Thyroid gland (tissue), 4 donors: Measurements from ENCODE around the gene ABTB2. TPM values are rescaled to one million over a fixed set of nuclear protein-coding genes. Genes with fewer than 3 reads are reported as not detected.
A peak's percentile ranks its signal among the peaks of the same experiment; 100 is the strongest.

Experiments
- DNase-seq, 2 donors: peaks; one replicate each; pipeline ENCODE4 v3.0.0-alpha.2; 2019
- H3K27ac ChIP-seq, 3 donors: fragments of 200-600 bp; sonication (generic); 1 replicate in 2 of 3; 2 replicates in 1 of 3; pipeline ENCODE4 v1.5.1; 2016 to 2019; ENCODE audit warnings: mild to moderate bottlenecking in 1 of 3, moderate library complexity in 1 of 3
- H3K27me3 ChIP-seq: fragments of 200-600 bp; sonication (generic); one replicate; pipeline ENCODE4 v1.5.1; 2019
- H3K36me3 ChIP-seq, 2 donors: fragments of 200-600 bp; sonication (generic); one replicate each; pipeline ENCODE4 v1.5.1; 2016 to 2019
- H3K4me1 ChIP-seq, 2 donors: fragments of 200-600 bp; sonication (generic); one replicate each; pipeline ENCODE4 v1.5.1; 2017 to 2019
- H3K4me3 ChIP-seq, 3 donors: fragments of 200-600 bp; sonication (generic); replicated peaks in 1 of 3; 1 replicate in 2 of 3; 2 replicates in 1 of 3; pipeline ENCODE4 v1.5.1; 2016; ENCODE audit warnings: mild to moderate bottlenecking in 1 of 3
- H3K9me3 ChIP-seq: fragments of 200-600 bp; sonication (generic); one replicate; pipeline ENCODE4 v1.5.1; 2017
- CTCF ChIP-seq, 6 experiments: fragments of 200-600 bp in 3 of 6; fragments of 450-650 bp in 3 of 6; sonication (generic) in 3 of 6; IDR thresholded peaks; one replicate each; pipeline ENCODE4 v1.5.1; 2016 to 2019; ENCODE audit warnings: antibody characterized with exemption in 6 of 6, mild to moderate bottlenecking in 2 of 6, inconsistent platforms in 1 of 6, moderate library complexity in 1 of 6
- POLR2A ChIP-seq, 2 donors: fragments of 450-650 bp; IDR thresholded peaks; one replicate each; pipeline ENCODE4 v1.6.1; 2017; ENCODE audit warnings: antibody characterized with exemption in 2 of 2, mild to moderate bottlenecking in 2 of 2, moderate library complexity in 1 of 2
- WGBS, 2 donors: methylation state at CpG; one replicate each; pipeline ENCODE4 v1.1.5; 2017; 5-methylcytosine and 5-hydroxymethylcytosine counted together
- intact Hi-C: fragments of 100-400 bp; cut with DNase I; formaldehyde crosslinking; loops from one replicate; pipeline ENCODE4 v1.15.1; 2023
- total RNA-seq, 4 donors: library from RNA; depleted of rRNA; stranded (reverse); fragments of >200 nt; gene quantifications; one replicate each; pipeline ENCODE4 v1.2.3, GENCODE V29; 2016

The ABTB2 gene
- total RNA-seq, 4 donors from 2014 or later, result 1.2 to 5.0 (median 3.3) TPM

DNA sequence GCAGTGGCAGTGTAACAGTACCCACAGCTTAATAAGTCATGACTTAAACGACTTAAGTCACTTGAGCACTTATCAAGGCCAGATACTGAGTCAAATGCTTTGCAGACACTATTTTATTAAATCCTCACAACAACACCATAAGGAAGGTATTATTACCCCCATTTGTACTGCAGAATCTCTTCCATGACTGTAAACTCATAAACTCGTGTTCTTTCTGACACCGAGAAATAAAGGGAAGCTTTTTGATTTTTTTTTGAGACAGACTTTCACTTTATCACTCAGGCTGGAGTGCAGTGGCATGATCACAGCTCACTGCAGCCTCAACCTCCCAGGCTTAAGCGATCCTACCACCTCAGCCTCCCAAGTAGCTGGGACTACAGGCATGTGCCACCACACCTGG lies 103.8 kb downstream of the ABTB2 start:
- no peak for DNase-seq
- H3K9me3 ChIP-seq, result no peaks in the 10 kb centered on the region
- no peaks in the 10 kb centered on the region for H3K36me3 ChIP-seq
- no peak for TF ChIP-seq CTCF (IDR thresholded peaks at IDR 0.05)
- TF ChIP-seq POLR2A (IDR thresholded peaks at IDR 0.05), result no peak
- H3K27ac ChIP-seq, result no peak overlapping the region
- no peaks in the 10 kb centered on the region for H3K27me3 ChIP-seq
- no peak overlapping the region for H3K4me3 ChIP-seq
- H3K4me1 ChIP-seq, result peaks cover 0 to 11% of the 10 kb centered on the region in 2 donors
- intact Hi-C loops, result no loop called here
- WGBS, 2 donors, result 80 to 86% methylated on average over 4 of the region's 4 CpGs

DNA sequence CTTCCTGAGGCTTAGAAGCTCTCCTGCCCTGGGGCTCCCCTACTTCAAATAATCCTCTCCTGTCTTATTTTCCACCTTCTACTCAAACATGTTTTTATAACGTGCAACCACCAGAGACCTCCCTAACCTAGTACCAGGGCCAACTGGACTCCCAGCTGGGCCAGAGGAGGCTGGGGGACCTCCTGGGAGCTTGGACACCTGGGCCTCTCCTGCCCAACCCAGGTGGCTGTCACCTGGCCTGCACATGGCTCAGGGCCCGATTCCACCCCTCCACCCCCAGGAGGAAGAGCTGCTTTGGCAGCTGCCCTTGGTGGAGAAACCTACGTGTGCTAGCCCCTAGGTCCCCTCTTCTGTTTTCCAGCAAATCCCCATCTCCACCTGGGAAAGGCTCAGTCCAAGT lies 105.2 kb downstream of the ABTB2 start:
- Histone ChIP-seq H3K9me3 (no peaks in the 10 kb centered on the region), H3K27ac (no peak overlapping the region), H3K27me3 (no peaks in the 10 kb centered on the region), H3K4me1 (peaks cover 0 to 11% of the 10 kb centered on the region in 2 donors), H3K4me3 (no peak overlapping the region), H3K36me3 (no peaks in the 10 kb centered on the region)
- no peak for DNase-seq
- no peak for TF ChIP-seq CTCF (IDR thresholded peaks at IDR 0.05)
- no peak for TF ChIP-seq POLR2A (IDR thresholded peaks at IDR 0.05)
- 76 to 93% methylated on average over 2 to 3 of the region's 3 CpGs for WGBS, 2 donors
- intact Hi-C loops, result no loop called here

GRCh38 chr11:34252015-34252414 lies 105.8 kb downstream of the ABTB2 start:
- intact Hi-C loops, result no loop called here
- DNase-seq, result no peak

DNA sequence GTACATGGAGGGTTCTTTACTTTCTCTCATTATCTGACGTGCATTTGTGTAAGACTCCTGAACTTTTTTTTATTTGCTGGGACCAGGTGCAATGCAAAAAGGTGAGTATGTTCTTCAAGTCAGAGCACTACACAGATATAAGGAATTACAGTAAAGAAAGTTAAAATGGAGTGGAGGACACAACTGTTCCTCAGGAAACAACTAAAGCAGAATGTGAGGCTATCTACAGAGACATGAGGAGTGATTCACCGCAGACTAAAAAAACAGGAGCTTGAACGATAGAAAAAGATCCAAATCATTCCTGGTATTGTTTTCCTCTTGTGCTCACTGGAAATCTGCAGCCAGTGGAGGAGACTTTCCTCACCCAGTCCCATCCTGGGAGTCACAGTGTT lies 106.2 kb downstream of the ABTB2 start:
- 42 to 51% methylated on average over 3 of the region's 3 CpGs for WGBS, 2 donors
- Histone ChIP-seq H3K4me3 (no peak overlapping the region), H3K4me1 (peaks cover 0 to 11% of the 10 kb centered on the region in 2 donors), H3K27me3 (no peaks in the 10 kb centered on the region), H3K9me3 (no peaks in the 10 kb centered on the region), H3K36me3 (no peaks in the 10 kb centered on the region), H3K27ac (peak overlapping the region in 1 of 3 donors; percentile 27)
- intact Hi-C loops, result no loop called here
- TF ChIP-seq CTCF (IDR thresholded peaks at IDR 0.05), result no peak
- TF ChIP-seq POLR2A (IDR thresholded peaks at IDR 0.05), result no peak
- DNase-seq, result no peak

More at GRCh38 chr11:34252015-34252414, 105.8 kb downstream of the ABTB2 start:
- H3K9me3 ChIP-seq, result no peaks in the 10 kb centered on the region
- H3K4me1 ChIP-seq, result peaks cover 0 to 11% of the 10 kb centered on the region in 2 donors
- TF ChIP-seq CTCF (IDR thresholded peaks at IDR 0.05) (no peak), POLR2A (IDR thresholded peaks at IDR 0.05) (no peak)
- WGBS, 2 donors, result 76 to 93% methylated on average over 7 of the region's 7 CpGs
- H3K27me3 ChIP-seq, result no peaks in the 10 kb centered on the region
- H3K4me3 ChIP-seq, result no peak overlapping the region
- H3K27ac ChIP-seq, result no peak overlapping the region
- H3K36me3 ChIP-seq, result no peaks in the 10 kb centered on the region

- no peak for DNase-seq
- H3K9me3 ChIP-seq, result no peaks in the 10 kb centered on the region
- H3K36me3 ChIP-seq, result no peaks in the 10 kb centered on the region
- H3K4me3 ChIP-seq, result no peak overlapping the region
- intact Hi-C loops, result no loop called here
- no peak for TF ChIP-seq CTCF (IDR thresholded peaks at IDR 0.05)
- no peak for TF ChIP-seq POLR2A (IDR thresholded peaks at IDR 0.05)
- no peaks in the 10 kb centered on the region for H3K27me3 ChIP-seq
- whole genome bisulfite sequencing, 2 donors, result 73 to 81% methylated on average over 10 of the region's 10 CpGs
- peak overlapping the region in 1 of 3 donors; percentile 27 for H3K27ac ChIP-seq
- peaks cover 0 to 11% of the 10 kb centered on the region in 2 donors for H3K4me1 ChIP-seq
Observed at GRCh38 chr11:34250732-34251588, 106.8 kb downstream of the ABTB2 start.
